GM18873 (cell line): Measurements from ENCODE around the gene TMEM239.

Experiments used
- ATAC-seq: cut with Tn5 transposase; IDR thresholded peaks from one replicate; pipeline ENCODE4 v1.9.1; 2021; ENCODE audit warnings: mild to moderate bottlenecking, moderate library complexity, moderate number of reproducible peaks; ENCODE audit not compliant: unreplicated experiment, low FRiP score

TMEM239 gene

GRCh38 chr20:2840967-2841531, 24.9 kb downstream of the TMEM239 start:
- ATAC-seq: peak; percentile 27

DNA sequence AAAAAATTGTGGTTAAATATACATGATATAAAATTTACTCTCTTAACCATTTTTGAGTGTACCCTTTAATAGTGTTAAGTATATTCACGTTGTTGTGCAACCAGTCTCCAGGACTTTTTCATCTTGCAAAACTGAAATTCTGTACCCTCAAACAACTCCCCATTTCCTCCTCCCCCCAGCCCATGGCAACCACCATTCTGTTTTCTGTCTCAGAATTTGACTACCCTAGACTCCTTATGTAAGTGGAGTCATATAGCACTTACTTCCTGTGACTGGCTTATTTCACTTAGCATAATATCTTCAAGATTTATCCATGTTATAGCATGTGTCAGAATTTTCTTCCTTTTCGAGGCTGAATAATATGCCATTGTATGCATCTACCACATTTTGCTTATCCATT, 29.4 kb downstream of the TMEM239 start:
- no peak for ATAC-seq

DNA sequence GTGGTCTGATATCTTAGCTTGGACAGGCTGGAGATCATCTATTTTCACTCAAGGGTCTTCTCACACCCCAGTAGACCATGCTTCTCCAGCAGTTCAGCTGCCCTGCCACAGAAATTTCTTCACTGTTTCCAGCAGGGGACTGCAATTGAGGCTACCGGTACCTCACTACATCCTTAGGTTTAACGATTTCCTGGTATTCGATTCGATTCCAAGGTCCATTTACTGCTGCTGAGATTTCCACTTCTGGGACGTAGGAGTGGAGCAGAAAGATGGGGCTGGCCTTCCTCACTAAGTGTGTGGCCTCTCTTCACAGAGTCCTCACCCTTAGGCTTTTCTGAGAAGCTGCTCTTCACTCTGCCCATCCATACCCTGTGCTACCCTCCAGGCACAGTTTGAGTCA, 30.5 kb downstream of the TMEM239 start:
- no peak for ATAC-seq

- ATAC-seq: no peak
Measured at GRCh38 chr20:2847802-2848201, 31.6 kb downstream of the TMEM239 start.

- ATAC-seq: no peak
Measured at GRCh38 chr20:2849529-2849928, 33.4 kb downstream of the TMEM239 start.

- no peak for ATAC-seq
Measured at GRCh38 chr20:2851086-2851485, 34.9 kb downstream of the TMEM239 start.

- ATAC-seq: no peak
Measured at GRCh38 chr20:2858591-2858990, 42.4 kb downstream of the TMEM239 start.

DNA sequence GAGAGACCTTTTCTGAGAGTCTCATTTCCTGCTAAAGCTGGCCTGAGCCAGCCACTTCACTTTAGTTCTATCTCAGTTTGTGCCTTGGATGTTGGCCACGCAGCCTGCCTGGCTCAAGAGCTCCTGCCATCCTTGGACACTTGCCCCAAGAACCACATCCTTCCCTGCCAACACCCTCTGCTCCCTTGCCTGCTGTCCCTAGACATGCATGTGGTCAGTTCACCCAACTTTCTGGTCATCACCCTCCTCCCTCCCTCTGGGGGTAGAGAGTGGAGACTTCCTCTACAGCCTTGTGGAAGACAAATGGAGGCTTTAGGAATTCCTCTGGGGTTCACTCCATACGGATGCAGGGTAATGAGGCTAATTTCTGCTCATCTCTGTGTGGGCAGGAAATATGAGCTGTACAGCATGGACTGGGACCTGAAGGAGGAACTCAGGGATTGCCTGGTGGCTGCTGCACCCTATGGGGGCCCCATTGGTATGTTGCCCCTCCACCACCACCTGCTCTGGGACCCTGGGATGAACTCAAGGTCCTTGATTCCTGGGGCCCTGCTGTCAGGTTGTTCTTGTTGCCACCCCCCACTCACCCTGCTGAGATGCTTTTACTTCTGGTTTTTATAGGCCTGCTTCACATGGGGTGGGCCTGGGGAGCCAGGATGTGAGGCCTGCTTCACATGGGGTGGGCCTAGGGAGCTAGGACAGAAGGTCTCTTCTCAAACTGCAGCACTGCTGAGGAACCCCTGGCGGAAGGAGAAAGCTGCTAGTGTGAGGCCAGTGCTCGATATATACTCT, 43.4 kb downstream of the TMEM239 start:
- no peak for ATAC-seq

DNA sequence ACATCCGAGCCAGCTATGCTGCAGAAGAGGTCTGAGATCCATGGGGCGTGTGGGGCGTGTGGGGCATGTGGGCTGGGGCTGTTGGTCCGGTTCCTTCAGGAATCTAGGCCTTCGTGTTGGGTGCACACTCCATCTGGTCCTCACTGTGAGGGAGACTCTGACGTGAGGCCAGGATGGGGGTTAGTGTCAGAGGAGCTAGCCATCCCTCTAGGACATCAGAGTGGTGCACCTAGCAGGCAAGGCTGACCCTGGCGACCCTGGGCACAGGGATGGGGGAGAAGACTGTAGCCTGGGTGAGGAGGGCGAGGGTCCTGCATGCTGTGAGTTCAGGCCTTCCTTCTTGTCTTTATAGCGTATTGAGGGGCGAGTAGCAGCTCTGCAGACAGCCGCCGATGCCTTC, 48.5 kb downstream of the TMEM239 start:
- ATAC-seq: no peak

GRCh38 chr20:2865101-2865500, 48.9 kb downstream of the TMEM239 start:
- no peak for ATAC-seq

GRCh38 chr20:2865630-2866029, 49.5 kb downstream of the TMEM239 start:
- ATAC-seq: no peak

GRCh38 chr20:2866236-2866635, 50.1 kb downstream of the TMEM239 start:
- no peak for ATAC-seq

- no peak for ATAC-seq
Measured at GRCh38 chr20:2867081-2867864, 51.1 kb downstream of the TMEM239 start.
